IMR-90 (cell line): ENCODE results near the gene CLPTM1. TPM values are rescaled to one million over a fixed set of nuclear protein-coding genes. Genes with fewer than 3 reads are reported as not detected.

Experiments
- ATAC-seq: fragments of 200-7000 bp; cut with Tn5 transposase; 2 replicates; pipeline ENCODE4 v1.9.1; 2020; ENCODE audit warnings: low read depth, mild to moderate bottlenecking, moderate library complexity
- BruUV-seq: library from RNA; stranded (reverse); fragments of 400-500 nt; replicated peaks from 2 replicates; lab custom pipeline; 2021; lab: Mats Ljungman, UMichigan
- CTCF ChIA-PET: fragments of 300-600 bp; formaldehyde crosslinking; extraction: SDS; loops from one replicate; lab custom pipeline; 2021; ENCODE audit warnings: antibody characterized with exemption; lab: Yijun Ruan, JAX
- POLR2A ChIA-PET: fragments of 300-600 bp; sonication (Branson Sonifier 250); formaldehyde crosslinking; loops from one replicate; lab custom pipeline; 2022; ENCODE audit warnings: antibody characterized with exemption; ENCODE audit not compliant: unreplicated experiment; lab: Charles Lee
- DNase-seq: peaks from one replicate; pipeline ENCODE4 v3.0.0; 2013
- H2AFZ ChIP-seq: replicated peaks from 2 replicates; pipeline ENCODE3; 2013; ENCODE audit warnings: low read length, mild to moderate bottlenecking; ENCODE audit not compliant: poor library complexity
- H2AK5ac ChIP-seq: 2 replicates; pipeline ENCODE4 v1.6.1; 2013; ENCODE audit warnings: low read depth, low read length, inconsistent platforms
- H2AK9ac ChIP-seq: replicated peaks from 2 replicates; pipeline ENCODE3; 2013; ENCODE audit warnings: mild to moderate bottlenecking, low read depth, low read length, moderate library complexity; ENCODE audit not compliant: poor library complexity
- H2BK120ac ChIP-seq: 2 replicates; pipeline ENCODE4 v1.6.1; 2013; ENCODE audit warnings: low read depth, low read length, inconsistent platforms
- H2BK15ac ChIP-seq: 3 replicates; pipeline ENCODE4 v1.6.1; 2013; ENCODE audit warnings: low read depth, low read length, inconsistent platforms
- H2BK20ac ChIP-seq: 2 replicates; pipeline ENCODE4 v1.6.1; 2013; ENCODE audit warnings: low read depth, mild to moderate bottlenecking, inconsistent platforms, low read length, moderate library complexity
- H2BK5ac ChIP-seq: 2 replicates; pipeline ENCODE4 v1.6.1; 2013; ENCODE audit warnings: mild to moderate bottlenecking, low read depth, low read length, inconsistent platforms; ENCODE audit not compliant: poor library complexity, severe bottlenecking
- H3K14ac ChIP-seq: replicated peaks from 2 replicates; pipeline ENCODE4 v1.6.1; 2013; ENCODE audit warnings: low read depth, low read length, inconsistent platforms
- H3K18ac ChIP-seq: 2 replicates; pipeline ENCODE4 v1.6.1; 2013; ENCODE audit warnings: low read depth, low read length, control low read depth
- H3K23ac ChIP-seq: 2 replicates; pipeline ENCODE4 v1.6.1; 2013; ENCODE audit warnings: low read depth, low read length, inconsistent platforms
- H3K27ac ChIP-seq: 2 replicates; pipeline ENCODE4 v1.5.1; 2013; ENCODE audit warnings: mild to moderate bottlenecking, control low read depth, low read length; ENCODE audit not compliant: insufficient read depth
- H3K27me3 ChIP-seq: 2 replicates; pipeline ENCODE4 v1.6.1; 2013; ENCODE audit warnings: low read length; ENCODE audit not compliant: control insufficient read depth, insufficient read depth
- H3K36me3 ChIP-seq: 2 replicates; pipeline ENCODE4 v1.6.1; 2013; ENCODE audit warnings: low read length, mixed read lengths; ENCODE audit not compliant: control insufficient read depth, insufficient read depth
- H3K4ac ChIP-seq: 2 replicates; pipeline ENCODE4 v1.6.1; 2013; ENCODE audit warnings: low read depth, low read length, inconsistent platforms
- H3K4me1 ChIP-seq: 2 replicates; pipeline ENCODE4 v1.6.1; 2013; ENCODE audit warnings: low read length, mixed read lengths; ENCODE audit not compliant: control insufficient read depth, insufficient read depth
- H3K4me2 ChIP-seq: 2 replicates; pipeline ENCODE4 v1.6.1; 2013; ENCODE audit warnings: low read depth, mild to moderate bottlenecking, control low read depth, low read length, moderate library complexity
- H3K4me3 ChIP-seq: 2 replicates; pipeline ENCODE4 v1.5.1; 2013; ENCODE audit warnings: low read depth, mild to moderate bottlenecking, control low read depth, low read length, moderate library complexity; ENCODE audit not compliant: insufficient read depth
- H3K56ac ChIP-seq: 2 replicates; pipeline ENCODE4 v1.6.1; 2013; ENCODE audit warnings: low read length, inconsistent platforms; ENCODE audit not compliant: insufficient read depth; ENCODE audit errors: extremely low read depth
- H3K79me1 ChIP-seq, 2 experiments: 2 replicates each; pipeline ENCODE4 v1.6.1; 2013; ENCODE audit warnings: low read length in 2 of 2, inconsistent platforms in 1 of 2, low read depth in 1 of 2
- H3K9ac ChIP-seq: 2 replicates; pipeline ENCODE4 v1.6.1; 2013; ENCODE audit warnings: low read depth, low read length, control low read depth
- H3K9me1 ChIP-seq: 2 replicates; pipeline ENCODE4 v1.6.1; 2013; ENCODE audit warnings: low read length, inconsistent platforms; ENCODE audit not compliant: insufficient read depth
- H3K9me3 ChIP-seq: 2 replicates; pipeline ENCODE4 v1.6.1; 2013; ENCODE audit warnings: low read length; ENCODE audit not compliant: control insufficient read depth, insufficient read depth
- H4K20me1 ChIP-seq: 2 replicates; pipeline ENCODE4 v1.6.1; 2013; ENCODE audit warnings: low read length, inconsistent platforms; ENCODE audit not compliant: insufficient read depth
- H4K5ac ChIP-seq: 2 replicates; pipeline ENCODE4 v1.6.1; 2013; ENCODE audit warnings: mild to moderate bottlenecking, low read depth, low read length, control low read depth
- H4K8ac ChIP-seq, 2 experiments: 2 replicates each; pipeline ENCODE4 v1.6.1; 2013; ENCODE audit warnings: low read depth in 2 of 2, low read length in 2 of 2, control low read depth in 1 of 2, inconsistent platforms in 1 of 2
- H4K91ac ChIP-seq: 2 replicates; pipeline ENCODE4 v1.6.1; 2013; ENCODE audit warnings: low read depth, low read length, inconsistent platforms; ENCODE audit not compliant: insufficient read depth
- CEBPB ChIP-seq: IDR thresholded peaks from 2 replicates; pipeline ENCODE4 v1.6.1; 2012; ENCODE audit warnings: low read depth, low read length, improper control_type of control experiment
- CHD1 ChIP-seq: IDR thresholded peaks from 2 replicates; pipeline ENCODE4 v1.6.1; 2012; ENCODE audit warnings: low read depth, low read length, improper control_type of control experiment
- FOS ChIP-seq: fragments of 150-350 bp; IDR thresholded peaks from 2 replicates; pipeline ENCODE4 v1.6.1; 2016; ENCODE audit warnings: low read depth, low read length
- MAFK ChIP-seq: IDR thresholded peaks from 2 replicates; pipeline ENCODE4 v1.6.1; 2012; ENCODE audit warnings: low read depth, low read length, improper control_type of control experiment
- MAZ ChIP-seq: IDR thresholded peaks from 2 replicates; pipeline ENCODE4 v1.6.1; 2012; ENCODE audit warnings: low read depth, mild to moderate bottlenecking, low read length, improper control_type of control experiment, moderate library complexity, borderline replicate concordance
- MXI1 ChIP-seq: IDR thresholded peaks from 2 replicates; pipeline ENCODE4 v1.6.1; 2012; ENCODE audit warnings: low read depth, mild to moderate bottlenecking, low read length, moderate library complexity, borderline replicate concordance
- NFE2L2 ChIP-seq: fragments of 150-350 bp; IDR thresholded peaks from 2 replicates; pipeline ENCODE4 v1.6.1; 2016; ENCODE audit warnings: low read depth, mild to moderate bottlenecking, low read length
- POLR2A ChIP-seq: IDR thresholded peaks from 2 replicates; pipeline ENCODE4 v1.6.1; 2012; ENCODE audit warnings: mild to moderate bottlenecking, low read depth, low read length
- RAD21 ChIP-seq: IDR thresholded peaks from 2 replicates; pipeline ENCODE4 v1.6.1; 2012; ENCODE audit warnings: low read length, improper control_type of control experiment
- RCOR1 ChIP-seq: IDR thresholded peaks from 2 replicates; pipeline ENCODE4 v1.6.1; 2012; ENCODE audit warnings: mild to moderate bottlenecking, low read length, improper control_type of control experiment; ENCODE audit not compliant: insufficient replicate concordance
- SMC3 ChIP-seq: fragments of 150-350 bp; IDR thresholded peaks from 2 replicates; pipeline ENCODE4 v1.6.1; 2016; ENCODE audit warnings: low read depth, mild to moderate bottlenecking, antibody characterized with exemption, low read length, moderate library complexity
- WGBS, 2 experiments: methylation state at CpG; one replicate each; pipeline versions ENCODE4 v1.1.5 to v1.1.7; 2013; ENCODE audit warnings: missing lambda C conversion rate in 2 of 2; ENCODE audit not compliant: insufficient read length in 1 of 2; ENCODE audit errors: extremely low coverage in 2 of 2; 5-methylcytosine and 5-hydroxymethylcytosine counted together
- dilution Hi-C: fragments of 300-500 bp; cut with HindIII; formaldehyde crosslinking; loops from one replicate; pipeline ENCODE4 v1.14.3; 2018; ENCODE audit warnings: low sequenced_read_pairs; ENCODE audit not compliant: unreplicated experiment
- in situ Hi-C: fragments of 300-500 bp; cut with MboI; formaldehyde crosslinking; loops from 3 replicates; pipeline ENCODE4 v1.14.3; 2019; ENCODE audit warnings: low sequenced_read_pairs, inconsistent platforms, mixed read lengths
- intact Hi-C: fragments of 100-400 bp; cut with micrococcal nuclease; formaldehyde crosslinking; loops from 2 replicates; pipeline ENCODE4 v1.10.0; 2022
- polyA plus RNA-seq, 3 experiments: library from polyadenylated mRNA; depleted of rRNA; stranded (reverse); fragments of >200 nt; gene quantifications; 2 replicates each; pipeline ENCODE4 v1.2.3, GENCODE V29; 2012; ENCODE audit warnings: low replicate concordance in 1 of 3
- total RNA-seq: library from RNA; depleted of rRNA; stranded (reverse); fragments of >200 nt; gene quantifications from 2 replicates; pipeline ENCODE4 v1.2.3, GENCODE V29; 2012
- TF ChIP-seq, protein P1 (sequence below): fragments of 150-350 bp; IDR thresholded peaks from 2 replicates; pipeline ENCODE4 v1.6.1; 2017; ENCODE audit warnings: mild to moderate bottlenecking, antibody characterized with exemption, low read length, low read depth
- TF ChIP-seq, protein P2 (sequence below): fragments of 150-350 bp; IDR thresholded peaks from 2 replicates; pipeline ENCODE4 v1.6.1; 2016; ENCODE audit warnings: low read depth, mild to moderate bottlenecking, low read length, moderate library complexity, borderline replicate concordance
- TF ChIP-seq, protein P3 (sequence below): conservative IDR thresholded peaks from 2 replicates; pipeline ENCODE4 v1.5.1; 2012; ENCODE audit warnings: mild to moderate bottlenecking, low read depth, low read length, improper control_type of control experiment

The CLPTM1 gene
- total and polyA plus RNA-seq, 2 of the 4 experiments (the other 2 are of a cell fraction): 23.8 to 88.8 TPM

DNA sequence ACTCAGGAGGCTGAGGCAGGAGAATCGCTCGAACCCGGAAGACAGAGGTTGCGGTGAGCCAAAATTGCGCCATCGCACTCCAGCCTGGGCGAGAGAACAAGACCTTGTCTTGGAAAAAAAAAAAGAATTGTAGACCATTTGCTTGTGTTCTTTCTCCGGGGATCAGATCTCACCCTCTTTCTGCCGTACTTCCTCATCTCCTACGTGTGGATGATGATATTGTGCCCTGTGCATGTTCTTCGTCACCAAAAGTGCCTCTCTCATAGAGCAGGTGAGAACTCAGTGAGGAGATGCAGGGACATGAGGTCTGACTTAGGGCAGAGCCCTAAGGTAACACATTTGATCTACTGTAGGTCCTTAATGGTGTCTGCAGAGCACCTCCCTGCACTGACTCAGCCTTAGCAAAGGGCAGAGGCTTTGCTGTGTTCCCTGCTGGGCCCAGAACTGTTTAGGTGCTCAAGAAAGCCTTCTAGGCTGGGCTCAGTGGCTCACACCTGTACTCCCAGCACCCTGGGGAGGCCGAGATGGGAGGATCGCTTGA is 8.1 kb upstream of the CLPTM1 start:
- H4K5ac ChIP-seq: no peak overlapping the region
- H2BK120ac ChIP-seq: no peak overlapping the region
- 87% methylated on average over 3 of the region's 13 CpGs; no CpG with 5 or more reads in 1 of the 2 experiments for WGBS, 2 experiments
- H2BK20ac ChIP-seq: no peak overlapping the region
- intact Hi-C loops (no loop called here), in situ Hi-C loops (no loop called here), dilution Hi-C loops (no loop called here)
- H4K20me1 ChIP-seq: no peaks in the 10 kb centered on the region
- H2BK15ac ChIP-seq: no peak overlapping the region
- H3K4me1 ChIP-seq: no peaks in the 10 kb centered on the region
- peaks cover 2% of the 10 kb centered on the region; the same call in 1 of the 2 replicates for H3K36me3 ChIP-seq
- ChIA-PET POLR2A (no interaction called here), CTCF (no interaction called here)
- no peak for TF ChIP-seq MAZ
- TF ChIP-seq CHD1: no peak
- no peak for TF ChIP-seq CEBPB
- TF ChIP-seq MXI1: no peak
- no peak for TF ChIP-seq POLR2A
- TF ChIP-seq RAD21: no peak
- TF ChIP-seq RCOR1: no peak
- TF ChIP-seq, protein P1, sequence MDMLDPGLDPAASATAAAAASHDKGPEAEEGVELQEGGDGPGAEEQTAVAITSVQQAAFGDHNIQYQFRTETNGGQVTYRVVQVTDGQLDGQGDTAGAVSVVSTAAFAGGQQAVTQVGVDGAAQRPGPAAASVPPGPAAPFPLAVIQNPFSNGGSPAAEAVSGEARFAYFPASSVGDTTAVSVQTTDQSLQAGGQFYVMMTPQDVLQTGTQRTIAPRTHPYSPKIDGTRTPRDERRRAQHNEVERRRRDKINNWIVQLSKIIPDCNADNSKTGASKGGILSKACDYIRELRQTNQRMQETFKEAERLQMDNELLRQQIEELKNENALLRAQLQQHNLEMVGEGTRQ: no peak
- TF ChIP-seq, protein P2, sequence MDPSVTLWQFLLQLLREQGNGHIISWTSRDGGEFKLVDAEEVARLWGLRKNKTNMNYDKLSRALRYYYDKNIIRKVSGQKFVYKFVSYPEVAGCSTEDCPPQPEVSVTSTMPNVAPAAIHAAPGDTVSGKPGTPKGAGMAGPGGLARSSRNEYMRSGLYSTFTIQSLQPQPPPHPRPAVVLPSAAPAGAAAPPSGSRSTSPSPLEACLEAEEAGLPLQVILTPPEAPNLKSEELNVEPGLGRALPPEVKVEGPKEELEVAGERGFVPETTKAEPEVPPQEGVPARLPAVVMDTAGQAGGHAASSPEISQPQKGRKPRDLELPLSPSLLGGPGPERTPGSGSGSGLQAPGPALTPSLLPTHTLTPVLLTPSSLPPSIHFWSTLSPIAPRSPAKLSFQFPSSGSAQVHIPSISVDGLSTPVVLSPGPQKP: no peak
- TF ChIP-seq, protein P3, sequence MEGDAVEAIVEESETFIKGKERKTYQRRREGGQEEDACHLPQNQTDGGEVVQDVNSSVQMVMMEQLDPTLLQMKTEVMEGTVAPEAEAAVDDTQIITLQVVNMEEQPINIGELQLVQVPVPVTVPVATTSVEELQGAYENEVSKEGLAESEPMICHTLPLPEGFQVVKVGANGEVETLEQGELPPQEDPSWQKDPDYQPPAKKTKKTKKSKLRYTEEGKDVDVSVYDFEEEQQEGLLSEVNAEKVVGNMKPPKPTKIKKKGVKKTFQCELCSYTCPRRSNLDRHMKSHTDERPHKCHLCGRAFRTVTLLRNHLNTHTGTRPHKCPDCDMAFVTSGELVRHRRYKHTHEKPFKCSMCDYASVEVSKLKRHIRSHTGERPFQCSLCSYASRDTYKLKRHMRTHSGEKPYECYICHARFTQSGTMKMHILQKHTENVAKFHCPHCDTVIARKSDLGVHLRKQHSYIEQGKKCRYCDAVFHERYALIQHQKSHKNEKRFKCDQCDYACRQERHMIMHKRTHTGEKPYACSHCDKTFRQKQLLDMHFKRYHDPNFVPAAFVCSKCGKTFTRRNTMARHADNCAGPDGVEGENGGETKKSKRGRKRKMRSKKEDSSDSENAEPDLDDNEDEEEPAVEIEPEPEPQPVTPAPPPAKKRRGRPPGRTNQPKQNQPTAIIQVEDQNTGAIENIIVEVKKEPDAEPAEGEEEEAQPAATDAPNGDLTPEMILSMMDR: no peak
- no peak for TF ChIP-seq SMC3
- no peak for TF ChIP-seq MAFK
- no peak for TF ChIP-seq NFE2L2
- TF ChIP-seq FOS: no peak
- DNase-seq: no peak
- no peak overlapping the region for H2AK9ac ChIP-seq
- H3K9me3 ChIP-seq: no peaks in the 10 kb centered on the region
- no peak overlapping the region for H3K4ac ChIP-seq
- H3K4me3 ChIP-seq: no peak overlapping the region
- H2AK5ac ChIP-seq: no peak overlapping the region
- no TSS peak for BruUV-seq
- ATAC-seq: no peak
- H3K79me1 ChIP-seq: no peaks in the 10 kb centered on the region
- H3K27ac ChIP-seq: no peak overlapping the region
- H2AFZ ChIP-seq: no peak overlapping the region
- no peak overlapping the region for H2BK5ac ChIP-seq
- H3K18ac ChIP-seq: no peak overlapping the region
- H3K56ac ChIP-seq: no peak overlapping the region
- no peak overlapping the region for H4K91ac ChIP-seq
- no peak overlapping the region for H3K9ac ChIP-seq
- H3K9me1 ChIP-seq: no peaks in the 10 kb centered on the region
- H4K8ac ChIP-seq: no peak overlapping the region
- H3K23ac ChIP-seq: no peak overlapping the region
- H3K14ac ChIP-seq: no peak overlapping the region
- peaks cover 6% of the 10 kb centered on the region; the same call in 1 of the 2 replicates for H3K27me3 ChIP-seq
- H3K4me2 ChIP-seq: no peak overlapping the region
